HG03060 (cell line): ENCODE results near the gene DHX35.
"Not testable (repeated sequence)": the region's sequence is repeated elsewhere in the genome, so short reads cannot be mapped to it uniquely, and the experiment has no call there.

Source experiments
- ATAC-seq: cut with Tn5 transposase; IDR thresholded peaks from one replicate; pipeline ENCODE4 v1.9.1; 2021; ENCODE audit warnings: low read depth, moderate number of reproducible peaks; ENCODE audit not compliant: unreplicated experiment

The DHX35 gene

GRCh38 chr20:38937978-38938473, 24.1 kb upstream of the DHX35 start:
- ATAC-seq, result no peak

GRCh38 chr20:38939686-38940085, 22.5 kb upstream of the DHX35 start:
- ATAC-seq, result no peak

GRCh38 chr20:38940644-38941043, 21.5 kb upstream of the DHX35 start:
- no peak for ATAC-seq

- no peak for ATAC-seq
These were observed 20.3 kb upstream of the DHX35 start for GRCh38 chr20:38941726-38942389.

- ATAC-seq, result no peak
These were observed 17.1 kb upstream of the DHX35 start for GRCh38 chr20:38945012-38945411.

- no peak for ATAC-seq
These were observed 15.3 kb upstream of the DHX35 start for GRCh38 chr20:38946836-38947235.

GRCh38 chr20:38947931-38948362, 14.2 kb upstream of the DHX35 start:
- no peak for ATAC-seq

- ATAC-seq, result no peak
These were observed 11.9 kb upstream of the DHX35 start for GRCh38 chr20:38950254-38950653.

GRCh38 chr20:38951611-38952010, 10.5 kb upstream of the DHX35 start:
- no peak for ATAC-seq

- ATAC-seq, result no peak
These were observed 10.0 kb upstream of the DHX35 start for GRCh38 chr20:38952153-38952552.

- no peak for ATAC-seq
These were observed 8.4 kb upstream of the DHX35 start for GRCh38 chr20:38953630-38954340.

GRCh38 chr20:38957235-38957876, 4.8 kb upstream of the DHX35 start:
- no peak for ATAC-seq

- no peak for ATAC-seq
These were observed 4.1 kb upstream of the DHX35 start for GRCh38 chr20:38957915-38958485.

GRCh38 chr20:38960187-38960687, 1.9 kb upstream of the DHX35 start:
- ATAC-seq, result not testable (repeated sequence)

- ATAC-seq, result no peak
These were observed 557 bp upstream of the DHX35 start for GRCh38 chr20:38961530-38962043.

- ATAC-seq, result no peak
These were observed 821 bp downstream of the DHX35 start for GRCh38 chr20:38962928-38963401.

- no peak for ATAC-seq
These were observed 1.6 kb downstream of the DHX35 start for GRCh38 chr20:38963745-38964144.

GRCh38 chr20:38965264-38965663, 3.1 kb downstream of the DHX35 start:
- ATAC-seq, result no peak

- no peak for ATAC-seq
These were observed 5.9 kb downstream of the DHX35 start for GRCh38 chr20:38968090-38968489.

- no peak for ATAC-seq
These were observed 7.6 kb downstream of the DHX35 start for GRCh38 chr20:38969708-38970107.

- ATAC-seq, result no peak
These were observed 8.2 kb downstream of the DHX35 start for GRCh38 chr20:38970302-38970701.
